ENCODE measurements around the gene TRERF1. TPM values are rescaled to one million over a fixed set of nuclear protein-coding genes. Genes with fewer than 3 reads are reported as not detected.

Gene TRERF1
- total RNA-seq, 2 donors from 2014 or later = 1.2 to 2.6 TPM

- intact Hi-C loops (cut with DNase I) = no loop called here
These were observed 151.5 kb downstream of the TRERF1 start for GRCh38 chr6:42300185-42300584.

GRCh38 chr6:42297661-42298060 lies 154.1 kb downstream of the TRERF1 start:
- ATAC-seq (no peak), DNase-seq (no peak)
- intact Hi-C loops (cut with DNase I) = no loop called here

More at GRCh38 chr6:42300185-42300584, 151.5 kb downstream of the TRERF1 start:
- ATAC-seq = no peak
- DNase-seq = no peak

DNA sequence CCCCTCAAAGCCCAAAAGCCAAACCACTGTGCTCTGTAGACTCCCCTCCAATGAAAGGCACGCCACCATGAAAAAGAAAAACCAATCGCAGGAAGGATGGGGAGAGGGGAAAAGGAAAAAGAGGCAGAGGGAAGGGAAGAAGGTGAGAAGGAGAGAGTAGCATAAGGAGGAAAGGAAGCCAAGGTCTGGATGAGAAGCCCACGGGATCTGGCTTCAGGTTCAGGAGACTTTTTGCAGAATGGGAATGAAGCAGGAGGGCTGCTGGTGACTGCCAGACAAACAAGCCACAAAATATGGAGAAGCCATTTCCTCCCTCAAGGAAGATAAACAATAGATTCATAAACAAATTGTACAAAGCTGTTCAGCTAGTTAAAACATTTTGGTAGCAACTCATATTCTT lies 155.1 kb downstream of the TRERF1 start:
- no peak for ATAC-seq
- intact Hi-C loops (cut with DNase I) = no loop called here
- no peak for DNase-seq

DNA sequence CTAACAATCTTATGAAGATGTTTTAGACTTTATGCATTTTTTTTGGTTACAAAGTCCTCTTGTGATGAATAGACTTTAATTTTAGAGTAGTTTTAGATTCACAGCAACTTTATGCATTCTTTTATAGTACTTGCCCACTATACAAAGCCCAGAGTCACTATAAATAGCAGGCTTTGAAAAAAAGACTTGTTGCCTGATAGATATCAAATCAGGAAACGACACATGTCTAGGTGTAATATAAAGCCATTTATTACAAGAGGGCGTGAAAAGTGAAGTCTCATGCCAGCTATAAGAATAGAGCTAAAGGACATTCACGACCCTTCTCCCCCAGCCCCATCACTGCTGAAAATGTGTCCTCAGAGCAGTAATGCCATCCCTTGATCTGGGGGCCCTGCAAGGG lies 156.0 kb downstream of the TRERF1 start:
- intact Hi-C loops (cut with DNase I) = no loop called here
- ATAC-seq (no peak), DNase-seq (no peak)

DNA sequence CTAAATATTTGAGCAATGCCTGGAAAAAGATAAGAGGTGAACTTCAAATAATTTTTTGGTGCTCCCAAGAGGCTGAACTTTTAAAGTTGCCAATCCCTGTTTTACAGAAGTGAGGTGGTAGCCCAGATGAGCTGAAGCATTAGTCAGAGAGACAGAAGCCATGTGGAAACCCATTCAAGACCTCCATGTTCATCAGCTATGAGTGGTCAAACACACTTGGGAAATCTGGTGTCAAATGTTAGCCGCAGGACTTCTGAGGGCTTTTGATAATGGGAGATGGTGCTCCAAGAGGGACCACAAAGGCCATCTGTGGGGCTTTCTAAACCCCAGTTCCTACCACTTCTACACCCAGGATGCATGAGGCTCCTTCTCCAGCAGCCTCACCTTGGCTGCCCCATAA lies 156.5 kb downstream of the TRERF1 start:
- no peak for DNase-seq
- ATAC-seq = no peak
- intact Hi-C loops (cut with DNase I) = no loop called here

DNA sequence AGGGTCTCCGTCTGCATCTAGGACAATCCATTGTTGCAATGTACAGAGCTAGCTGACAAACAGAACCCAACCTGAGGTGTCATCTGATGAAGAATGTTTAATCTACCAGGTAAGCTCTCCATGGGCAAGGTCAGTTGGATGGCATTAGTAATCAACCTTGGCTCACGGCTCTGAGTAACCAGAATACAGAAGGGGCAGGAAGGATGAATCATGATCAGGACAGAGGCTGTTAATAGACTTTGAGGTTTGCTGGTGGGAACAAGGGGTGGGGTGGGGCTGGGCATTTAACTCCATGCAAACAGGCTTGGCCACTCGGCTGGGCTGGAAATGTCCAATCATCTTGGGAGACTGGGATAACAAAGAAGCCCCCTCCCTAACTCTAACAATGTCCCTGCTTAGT lies 157.0 kb downstream of the TRERF1 start:
- DNase-seq (no peak), ATAC-seq (peak in 1 of 2 donors; percentile 58)
- intact Hi-C loops (cut with DNase I) = no loop called here

- intact Hi-C loops (cut with DNase I) = no loop called here
- DNase-seq = no peak
- no peak for ATAC-seq
These were observed 158.2 kb downstream of the TRERF1 start for GRCh38 chr6:42293386-42293977.

GRCh38 chr6:42292004-42292740 lies 159.6 kb downstream of the TRERF1 start:
- DNase-seq (no peak), ATAC-seq (no peak)
- intact Hi-C loops (cut with DNase I) = no loop called here

DNA sequence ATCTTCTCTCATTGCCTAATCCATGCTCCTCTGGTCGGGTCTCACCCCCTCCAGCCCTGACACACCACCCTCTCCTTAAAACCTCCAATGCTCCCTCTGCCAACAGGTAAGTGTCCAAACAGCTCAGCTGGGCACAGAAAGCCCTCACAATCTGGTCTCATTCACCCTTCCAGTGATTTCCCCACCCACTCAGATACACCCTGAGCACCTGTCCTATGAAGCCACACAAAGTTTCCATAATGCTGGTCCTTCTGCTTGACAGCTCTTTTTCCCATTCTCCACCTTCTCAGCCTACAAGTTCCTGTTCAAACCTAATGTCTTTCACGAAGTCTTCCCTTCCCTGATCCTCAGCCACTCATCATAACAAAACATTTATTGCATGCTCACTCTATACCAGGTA lies 164.0 kb downstream of the TRERF1 start:
- no peak for DNase-seq
- no peak for ATAC-seq
- intact Hi-C loops (cut with DNase I) = no loop called here

- intact Hi-C loops (cut with DNase I) = no loop called here
- ATAC-seq (peak in 1 of 2 donors; percentile 25), DNase-seq (no peak)
These were observed 170.2 kb downstream of the TRERF1 start for GRCh38 chr6:42281570-42281969.

DNA sequence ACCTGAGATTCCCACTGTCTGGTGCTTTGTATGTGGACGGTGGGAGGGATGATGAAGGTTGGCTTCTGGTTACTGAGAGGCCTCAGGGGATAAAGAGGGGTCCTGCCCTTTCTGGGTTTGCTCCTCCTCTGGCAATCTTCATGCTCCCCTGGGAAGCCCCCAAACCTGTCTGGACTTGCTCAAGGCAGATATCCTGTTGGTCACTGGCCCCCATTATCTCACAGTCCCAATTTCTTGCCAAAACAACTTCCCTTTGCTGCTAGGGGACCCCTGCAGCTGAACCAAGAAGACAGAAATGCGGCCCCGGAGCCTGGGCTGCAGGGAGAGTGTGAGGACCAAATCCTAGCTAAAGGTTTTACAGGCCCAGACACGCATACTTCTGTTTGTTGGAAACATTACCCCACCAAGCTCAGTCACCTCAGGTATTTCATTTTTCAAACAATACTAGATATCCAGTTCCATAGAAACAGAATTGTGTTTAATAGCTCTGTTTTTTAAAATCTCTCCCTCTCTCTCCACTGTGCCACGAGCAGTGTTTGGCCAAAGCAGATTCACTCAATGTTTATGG lies 170.7 kb downstream of the TRERF1 start:
- intact Hi-C loops (cut with DNase I) = no loop called here
- no peak for DNase-seq
- ATAC-seq = no peak

DNA sequence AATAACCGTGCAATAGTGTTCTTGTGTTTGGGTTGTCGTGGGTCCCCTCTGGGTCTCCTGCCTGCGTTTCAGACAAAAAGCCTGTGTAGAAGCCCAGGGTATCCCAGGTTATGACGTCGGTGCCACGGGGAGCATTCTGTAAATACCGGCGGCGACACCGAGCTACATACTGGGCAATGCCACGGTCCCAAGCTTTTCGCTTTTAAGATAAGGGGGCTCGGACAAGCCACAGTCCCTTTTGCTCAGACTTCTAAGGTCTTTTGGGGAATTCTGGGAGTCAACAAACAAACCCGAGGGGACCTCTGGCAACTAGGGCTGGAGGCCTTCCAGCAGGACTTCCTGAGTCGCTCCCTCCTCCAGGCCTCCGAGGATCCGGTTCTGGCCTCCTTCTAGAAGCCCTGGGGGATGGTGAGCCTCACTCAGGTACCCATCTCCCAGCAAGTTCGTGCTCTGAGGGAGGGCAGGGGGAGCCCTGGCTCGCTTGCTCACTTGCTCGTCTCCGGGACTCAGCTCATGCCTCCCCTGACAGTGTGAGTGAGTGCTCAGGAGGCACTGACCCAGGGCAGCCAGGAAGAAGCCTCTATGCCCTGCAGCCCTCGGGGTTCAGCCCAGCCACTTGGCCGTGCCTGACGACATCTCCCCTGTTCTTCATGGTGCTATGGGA lies 171.6 kb downstream of the TRERF1 start:
- intact Hi-C loops (cut with DNase I) = no loop called here

GRCh38 chr6:42279144-42279781 lies 172.5 kb downstream of the TRERF1 start:
- intact Hi-C loops (cut with DNase I) = no loop called here
- peak; percentile 13 to 67 for ATAC-seq
- no peak for DNase-seq

More for the DNA sequence above, 171.6 kb downstream of the TRERF1 start:
- DNase-seq (peak; percentile 70), ATAC-seq (peak; percentile 38 to 48)

GRCh38 chr6:42278131-42278853 lies 173.4 kb downstream of the TRERF1 start:
- intact Hi-C loops (cut with DNase I) = no loop called here
- no peak for ATAC-seq
- DNase-seq = no peak

DNA sequence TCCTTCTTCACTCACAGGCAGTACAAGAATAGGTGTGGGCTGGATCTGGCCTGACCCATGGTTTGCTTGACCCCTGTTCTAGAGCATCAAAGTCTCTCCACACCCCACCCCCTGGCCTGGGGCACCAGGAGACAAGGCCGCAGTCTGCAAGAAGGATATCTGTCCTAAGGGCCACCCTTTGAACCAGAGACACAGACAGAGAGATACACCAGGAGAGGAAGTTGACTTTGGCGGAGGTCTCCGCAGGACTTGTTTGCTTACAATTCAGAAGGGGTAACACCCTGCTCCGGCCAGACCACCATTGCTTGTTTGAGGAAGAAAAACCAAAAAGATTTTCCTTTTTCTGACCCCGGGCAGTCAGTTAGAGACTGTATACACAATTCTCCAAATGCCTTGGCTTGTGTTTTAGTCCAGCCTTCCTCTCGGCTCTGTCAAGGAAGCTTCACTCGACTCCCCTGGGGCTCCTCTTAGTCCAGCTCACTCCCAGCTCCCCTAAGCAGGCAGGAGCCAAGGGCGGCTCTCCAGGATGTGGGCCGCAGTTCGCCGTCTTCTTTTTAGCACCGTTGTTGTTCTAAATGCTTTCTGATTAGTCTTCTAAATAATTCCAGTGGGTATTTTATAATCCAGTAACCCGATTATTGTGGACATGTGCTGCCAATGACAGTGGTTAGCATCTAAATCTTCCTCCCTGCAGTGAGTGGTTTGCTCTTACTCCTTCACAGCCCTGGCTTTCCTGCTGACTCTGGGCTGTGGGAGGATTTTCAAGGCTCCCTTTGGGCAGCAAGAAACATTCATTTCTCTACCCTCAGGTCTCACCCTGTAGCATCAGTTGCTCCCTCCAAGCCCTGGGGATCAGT lies 175.5 kb downstream of the TRERF1 start:
- DNase-seq (peak; percentile 71), ATAC-seq (peak; percentile 75 to 78)
- intact Hi-C loops (cut with DNase I) = no loop called here

DNA sequence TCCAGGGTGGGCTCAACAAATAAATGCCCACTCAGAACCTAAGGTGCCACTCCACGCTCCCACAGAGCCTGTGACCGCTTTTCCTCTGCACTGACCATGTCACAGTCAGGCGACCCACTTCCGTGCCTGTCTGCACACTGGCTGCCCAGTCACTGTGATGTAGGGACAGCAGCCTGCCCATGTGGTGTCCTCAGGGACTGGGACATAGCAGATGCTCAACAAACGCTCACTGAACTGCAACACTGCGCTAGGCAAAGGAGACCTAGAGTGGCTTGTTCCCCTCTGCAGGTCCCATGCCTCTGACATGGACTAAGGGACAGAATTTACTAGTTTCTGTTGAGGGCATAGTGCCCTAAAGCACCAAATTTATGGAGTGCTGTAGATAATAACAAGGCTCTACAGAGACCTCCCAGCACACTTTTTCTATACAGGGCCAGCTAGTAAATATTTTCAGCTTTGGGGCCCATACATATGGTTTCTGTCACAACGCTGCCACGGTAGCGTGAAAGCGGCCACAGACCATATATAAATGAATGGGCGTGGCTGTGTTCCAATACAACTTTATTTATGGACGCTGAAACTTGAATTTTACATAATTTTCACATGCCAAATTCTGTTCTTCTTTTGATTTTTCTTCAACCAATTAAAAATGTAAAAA lies 176.2 kb downstream of the TRERF1 start:
- ATAC-seq (no peak), DNase-seq (no peak)

DNA sequence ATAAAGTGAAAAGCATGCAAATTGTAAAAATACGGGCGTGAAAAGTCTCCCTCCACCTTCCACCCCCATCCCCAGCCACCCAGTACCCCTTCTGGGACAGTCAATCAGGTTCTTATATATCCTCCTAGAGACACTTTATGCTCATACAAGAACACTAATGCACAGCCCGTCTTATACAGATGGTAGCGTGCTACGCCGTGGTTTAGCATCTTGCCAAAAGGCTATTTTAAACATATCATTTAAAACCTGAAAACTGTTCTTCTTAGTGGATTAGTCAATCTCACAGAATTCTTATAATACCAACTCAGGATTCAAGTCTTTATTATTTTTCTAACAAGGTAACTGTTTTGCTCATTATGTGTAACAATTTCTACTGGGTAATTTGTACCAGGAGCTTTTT lies 176.8 kb downstream of the TRERF1 start:
- intact Hi-C loops (cut with DNase I) = no loop called here
- ATAC-seq (no peak), DNase-seq (no peak)

More for the DNA sequence above, 176.2 kb downstream of the TRERF1 start:
- intact Hi-C loops (cut with DNase I) = no loop called here

Measured in left cardiac atrium (tissue), 4 donors.